K562 (cell line): ENCODE measurements around the gene PPIL1. TPM values are rescaled to one million over a fixed set of nuclear protein-coding genes. Genes with fewer than 3 reads are reported as not detected.

ENCODE experiments used
- ATAC-seq: fragments of 200-7000 bp; cut with Tn5 transposase; 3 replicates; pipeline ENCODE4 v1.9.1; 2020; ENCODE audit warnings: moderate library complexity
- BruUV-seq: library from RNA; stranded (reverse); fragments of 400-500 nt; replicated peaks from 2 replicates; lab custom pipeline; 2021; lab: Mats Ljungman, UMichigan
- CTCF ChIA-PET: fragments of 300-600 bp; formaldehyde crosslinking; extraction: SDS; loops from one replicate; lab custom pipeline; 2021; ENCODE audit warnings: low intra/inter-chr PET ratio; lab: Yijun Ruan, JAX
- POLR2A ChIA-PET: fragments of 300-600, 350-650 bp; sonication (Branson Sonifier 250); formaldehyde crosslinking; extraction: SDS; loops from one replicate; lab custom pipeline; 2021; ENCODE audit warnings: antibody characterized with exemption, inconsistent platforms; lab: Yijun Ruan, JAX
- DNase-seq, 4 experiments: peaks; one replicate each; pipeline versions ENCODE4 v3.0.0 to v3.0.0-alpha.2; 2011 to 2018; ENCODE audit warnings: low spot score in 3 of 4, mixed read lengths in 3 of 4; ENCODE audit errors: extremely low read depth in 1 of 4
- FAIRE-seq: peaks from 2 replicates; lab custom pipeline; 2011; peaks lifted over from hg19 to GRCh38; lab: Jason Lieb, UNC
- H2AFZ ChIP-seq: 2 replicates; pipeline ENCODE4 v1.6.0; 2011; ENCODE audit warnings: low read depth, low read length, control low read depth, inconsistent platforms
- H3K27ac ChIP-seq: fragments of 200-600 bp; 3 replicates; pipeline ENCODE4 v1.8.0; 2011; ENCODE audit warnings: low read depth, mild to moderate bottlenecking, control low read depth, inconsistent platforms, low read length, moderate library complexity, mixed read lengths; ENCODE audit errors: extremely low read depth
- H3K27me3 ChIP-seq, 2 experiments: fragments of 300-600 bp in 1 of 2; 2 replicates in 1 of 2; 3 replicates in 1 of 2; pipeline versions ENCODE4 v1.6.0 to v1.8.0; 2011; ENCODE audit warnings: inconsistent platforms in 2 of 2, low read length in 2 of 2, mild to moderate bottlenecking in 1 of 2, mixed read lengths in 1 of 2, moderate library complexity in 1 of 2; ENCODE audit not compliant: control insufficient read depth in 2 of 2, insufficient read depth in 2 of 2
- H3K36me3 ChIP-seq: fragments of 300-600 bp; 3 replicates; pipeline ENCODE4 v1.8.0; 2011; ENCODE audit warnings: mild to moderate bottlenecking, low read length, inconsistent platforms; ENCODE audit not compliant: control insufficient read depth, insufficient read depth
- H3K4me1 ChIP-seq, 2 experiments: fragments of 200-600 bp in 1 of 2; replicated peaks in 1 of 2; 2 replicates in 1 of 2; 3 replicates in 1 of 2; pipeline versions ENCODE4 v1.5.1 to v1.8.0; 2011; ENCODE audit warnings: inconsistent platforms in 2 of 2, low read length in 2 of 2, mild to moderate bottlenecking in 1 of 2, mixed read lengths in 1 of 2, moderate library complexity in 1 of 2; ENCODE audit not compliant: control insufficient read depth in 2 of 2, insufficient read depth in 2 of 2
- H3K4me2 ChIP-seq: 2 replicates; pipeline ENCODE4 v1.6.1; 2011; ENCODE audit warnings: low read length, control low read depth, inconsistent platforms, mixed read lengths; ENCODE audit not compliant: insufficient read depth
- H3K4me3 ChIP-seq: fragments of 200-600 bp; sonication (generic), shearing (Covaris generic); 2 replicates; pipeline ENCODE4 v1.5.1; 2016; ENCODE audit warnings: control low read depth, inconsistent platforms
- H3K79me2 ChIP-seq: fragments of 200-600 bp; 3 replicates; pipeline ENCODE4 v1.8.0; 2011; ENCODE audit warnings: low read length, inconsistent platforms; ENCODE audit not compliant: control insufficient read depth, insufficient read depth
- H3K9ac ChIP-seq, 2 experiments: 2 replicates each; pipeline versions ENCODE4 v1.6.0 to v1.6.1; 2011; ENCODE audit warnings: low read depth in 2 of 2, low read length in 2 of 2, control low read depth in 1 of 2, inconsistent platforms in 1 of 2, mild to moderate bottlenecking in 1 of 2, mixed read lengths in 1 of 2; ENCODE audit not compliant: insufficient read depth in 1 of 2
- H3K9me1 ChIP-seq: one replicate; pipeline ENCODE4 v1.6.0; 2011; ENCODE audit warnings: inconsistent platforms, mild to moderate bottlenecking, low read length, moderate library complexity; ENCODE audit not compliant: control insufficient read depth, insufficient read depth
- H3K9me3 ChIP-seq: replicated peaks from 2 replicates; pipeline ENCODE4 v1.5.1; 2011; ENCODE audit warnings: low read depth, low read length, inconsistent platforms; ENCODE audit not compliant: control insufficient read depth, insufficient read depth
- H4K20me1 ChIP-seq: replicated peaks from 2 replicates; pipeline ENCODE4 v1.6.1; 2011; ENCODE audit warnings: low read length, inconsistent platforms, mixed read lengths; ENCODE audit not compliant: control insufficient read depth, insufficient read depth
- BCOR ChIP-seq: fragments of 450-650 bp; IDR thresholded peaks from 2 replicates; pipeline ENCODE4 v1.6.1; 2016
- ESRRA ChIP-seq: fragments of 450-650 bp; IDR thresholded peaks from 2 replicates; pipeline ENCODE4 v1.6.1; 2014; ENCODE audit warnings: low read depth, mild to moderate bottlenecking, moderate library complexity, borderline replicate concordance
- PRMT5 ChIP-seq: sonication (generic); formaldehyde crosslinking; IDR thresholded peaks from 2 replicates; pipeline ENCODE4 v1.5.0; 2020; ENCODE audit warnings: missing genetic modification reagents
- RBM25 ChIP-seq: fragments of 200-400 bp; formaldehyde crosslinking; IDR thresholded peaks from 2 replicates; pipeline ENCODE4 v1.6.1; 2018; ENCODE audit warnings: low read length, low read depth, moderate library complexity; ENCODE audit not compliant: severe bottlenecking
- ZHX1 ChIP-seq: fragments of 150-350 bp; conservative IDR thresholded peaks from 2 replicates; pipeline ENCODE4 v1.6.1; 2014; ENCODE audit warnings: low read length
- WGBS: fragments of 100-300 bp; shearing (Covaris generic); methylation state at CpG from one replicate; pipeline ENCODE4 v1.1.6; 2016; ENCODE audit warnings: low coverage, mixed read lengths; ENCODE audit not compliant: insufficient coverage; ENCODE audit errors: missing lambda C conversion rate; 5-methylcytosine and 5-hydroxymethylcytosine counted together
- in situ Hi-C: fragments of 300-500 bp; cut with MboI; formaldehyde crosslinking; loops from 4 replicates; pipeline ENCODE4 v1.15.0; 2018; ENCODE audit warnings: inconsistent platforms, mixed read lengths
- intact Hi-C: fragments of 100-400 bp; cut with micrococcal nuclease; formaldehyde crosslinking; loops from 2 replicates; pipeline ENCODE4 v1.14.2; 2022
- polyA plus RNA-seq, 8 experiments: library from polyadenylated mRNA; depleted of rRNA in 4 of 8; stranded (reverse) in 5 of 8; unstranded in 3 of 8; fragments of >200 nt; fragmentation: Nextera tagmentation in 2 of 8; fragmentation: Illumina TruSeq in 1 of 8; extraction: Ambion mirVana in 2 of 8; extraction: Trizol in 1 of 8; gene quantifications; 2 replicates each; pipeline versions ENCODE4 v1.2.1 to v1.2.3, GENCODE V29; 2011 to 2014; ENCODE audit warnings: inconsistent platforms in 1 of 8, missing spikeins in 1 of 8
- total RNA-seq, 7 experiments: library from RNA; depleted of rRNA in 6 of 7; stranded (reverse); fragments of >200 nt in 6 of 7; fragmentation: Illumina TruSeq in 2 of 7; extraction: Trizol in 2 of 7; gene quantifications; 2 replicates each; pipeline versions ENCODE4 v1.2.1 to v1.2.3, GENCODE V29; 2011 to 2021; ENCODE audit warnings: low replicate concordance in 1 of 7

Gene PPIL1
- total and polyA plus RNA-seq, 9 of the 15 experiments (the other 6 are each of a cell fraction or from before 2014, with no cell fraction given) = 65.8 to 205 (median 130) TPM

- FAIRE-seq (no peak), ATAC-seq (no peak), DNase-seq (no peak)
- CTCF ChIA-PET = no interaction called here
- Histone ChIP-seq H3K4me3 (no peak overlapping the region), H2AFZ (no peak overlapping the region), H3K9me3 (no peaks in the 10 kb centered on the region), H3K9me1 (no peaks in the 10 kb centered on the region), H4K20me1 (0 out of 2 replicates have a peak, but pooled peaks cover 3% of the 10 kb centered on the region), H3K4me1 (peaks cover 0 to 2% of the 10 kb centered on the region in 2 experiments; a peak in 2 of 5 replicates), H3K4me2 (no peak overlapping the region), H3K27ac (no peak overlapping the region), H3K36me3 (no peaks in the 10 kb centered on the region), H3K27me3 (peaks cover 7 to 21% of the 10 kb centered on the region in 2 experiments), H3K79me2 (no peaks in the 10 kb centered on the region), H3K9ac (no peak overlapping the region)
- intact Hi-C loops (no loop called here), in situ Hi-C loops (no loop called here)
- 5% methylated on average over 5 of the region's 5 CpGs for WGBS
- POLR2A ChIA-PET = interaction anchor here (0.6 to 1.0 kb wide), 3 partner anchors 65 to 288 kb away, joined by 3 read pairs; no protein-coding TSS in a partner anchor
- no TSS peak for BruUV-seq
- TF ChIP-seq BCOR = peak; percentile 50; the same call in 1 of the 2 replicates
- TF ChIP-seq PRMT5 = no peak
- TF ChIP-seq ESRRA = 0 out of 2 replicates have a peak, but pooled peaks have one; percentile 45
- peak; percentile 85 for TF ChIP-seq RBM25
- no peak for TF ChIP-seq ZHX1
These were observed 67.5 kb downstream of the PPIL1 start for GRCh38 chr6:36807143-36807542.
